Heart right ventricle (tissue), 16 donors: ENCODE measurements around the gene MRPL23. TPM values are rescaled to one million over a fixed set of nuclear protein-coding genes. Genes with fewer than 3 reads are reported as not detected.

Experiments used
- ATAC-seq, 8 donors: fragments of 200-7000 bp; cut with Tn5 transposase; one replicate each; pipeline ENCODE4 v1.9.1; 2020; ENCODE audit warnings: mild to moderate bottlenecking in 8 of 8, moderate library complexity in 8 of 8, moderate number of reproducible peaks in 1 of 8
- DNase-seq, 2 donors: peaks; one replicate each; pipeline ENCODE4 v3.0.0-alpha.2; 2020
- H3K27ac ChIP-seq, 10 donors: fragments of 200-600 bp; sonication (generic) in 2 of 10; one replicate each; pipeline versions ENCODE4 v1.5.0 to v1.8.0; 2020 to 2022; ENCODE audit warnings: mild to moderate bottlenecking in 3 of 10
- H3K27me3 ChIP-seq, 7 donors: fragments of 200-600 bp; one replicate each; pipeline ENCODE4 v1.8.0; 2021 to 2022; ENCODE audit warnings: mild to moderate bottlenecking in 2 of 7
- H3K36me3 ChIP-seq, 9 donors: fragments of 200-600 bp; sonication (generic) in 1 of 9; one replicate each; pipeline versions ENCODE4 v1.5.0 to v1.8.0; 2020 to 2022; ENCODE audit warnings: mild to moderate bottlenecking in 2 of 9
- H3K4me1 ChIP-seq, 9 donors: fragments of 200-600 bp; sonication (generic) in 1 of 9; one replicate each; pipeline versions ENCODE4 v1.5.0 to v1.8.0; 2020 to 2022; ENCODE audit warnings: mild to moderate bottlenecking in 4 of 9
- H3K4me3 ChIP-seq, 10 donors: fragments of 200-600 bp; sonication (generic) in 2 of 10; one replicate each; pipeline versions ENCODE4 v1.5.0 to v1.8.0; 2020 to 2022; ENCODE audit warnings: mild to moderate bottlenecking in 7 of 10, moderate library complexity in 2 of 10
- H3K9me3 ChIP-seq, 11 donors: fragments of 200-600 bp in 10 of 11; sonication (generic) in 2 of 11; one replicate each; pipeline versions ENCODE4 v1.5.0 to v1.8.0; 2013 to 2022; ENCODE audit warnings: mild to moderate bottlenecking in 2 of 11, control low read depth in 1 of 11, moderate library complexity in 1 of 11
- WGBS, 2 donors: extraction: QIAGEN DNeasy Blood & Tissue Kit; methylation state at CpG; one replicate each; pipeline ENCODE4 v1.1.7; 2013; ENCODE audit warnings: inconsistent platforms in 1 of 2; 5-methylcytosine and 5-hydroxymethylcytosine counted together
- intact Hi-C, 10 donors: fragments of 100-400 bp; cut with DNase I; formaldehyde crosslinking; loops; one replicate each; pipeline versions ENCODE4 v1.11.1 to v1.14.2; 2022
- polyA plus RNA-seq, 2 donors: library from polyadenylated mRNA; stranded (reverse); fragments of 200-250 nt; gene quantifications; one replicate each; pipeline ENCODE4 v1.2.3, GENCODE V29; 2013
- total RNA-seq, 10 donors: library from RNA; stranded (reverse); fragmentation: NEBNext Ultra II Directional in 3 of 10; extraction: Animal tissue kit (Norgen Biotek cat#: 25700) in 3 of 10; gene quantifications; one replicate each; pipeline versions ENCODE4 v1.2.1 to v1.2.4, GENCODE V29; 2021 to 2023
- TF ChIP-seq, protein P1 (sequence below), 9 donors: fragments of 200-600 bp; sonication (generic) in 2 of 9; IDR thresholded peaks; one replicate each; pipeline versions ENCODE4 v1.5.0 to v1.8.0; 2021 to 2022; ENCODE audit warnings: antibody characterized with exemption in 9 of 9, mild to moderate bottlenecking in 5 of 9, moderate library complexity in 1 of 9
- donor health status: Arrhythmogenic right ventricular cardiomyopathy.
- donor health status: ischemic (EF 13 %, LVEDD 7.1; RV severe dilation, severe dysfunction).
- donor health status: healthy with polysubstance abuse.
- donor health status: DM: no; HTN: yes; CAD: no.
- donor health status: DM: no; HTN: no; CAD: no.
- donor health status: ischemic (EF 25% LVEDD 6.9; RV normal size, moderate dysfunction).
- donor health status: ischemic (EF 25% LVEDD 5.7; RV mildly dilated, moderate dysfunction).
- donor health status: healthy.
- donor health status: DM: yes; HTN: yes; CAD: no.
- donor health status: Ischemic cardiomyopathy.
- donor health status: ischemic (EF 35%, LVEDD 5.7; RV mildly dilated, moderate dysfunction).
- donor health status: nonischemic (EF 11% LVEDD 7.7; RV severe dilation, severe dysfunction).
- donor health status: DM: yes; HTN: yes; CAD: no.
- donor health status: PGD.
- donor health status: ischemic (EF 29% LVEDD 5.4; RV normal size, mild dysfunction).
- donor health status: nonischemic (EF 23%, LVEDD 6.1; RV moderate dilation, normal function).

The MRPL23 gene
- total and polyA plus RNA-seq, 12 donors, result 45.9 to 356 (median 80.7) TPM

DNA sequence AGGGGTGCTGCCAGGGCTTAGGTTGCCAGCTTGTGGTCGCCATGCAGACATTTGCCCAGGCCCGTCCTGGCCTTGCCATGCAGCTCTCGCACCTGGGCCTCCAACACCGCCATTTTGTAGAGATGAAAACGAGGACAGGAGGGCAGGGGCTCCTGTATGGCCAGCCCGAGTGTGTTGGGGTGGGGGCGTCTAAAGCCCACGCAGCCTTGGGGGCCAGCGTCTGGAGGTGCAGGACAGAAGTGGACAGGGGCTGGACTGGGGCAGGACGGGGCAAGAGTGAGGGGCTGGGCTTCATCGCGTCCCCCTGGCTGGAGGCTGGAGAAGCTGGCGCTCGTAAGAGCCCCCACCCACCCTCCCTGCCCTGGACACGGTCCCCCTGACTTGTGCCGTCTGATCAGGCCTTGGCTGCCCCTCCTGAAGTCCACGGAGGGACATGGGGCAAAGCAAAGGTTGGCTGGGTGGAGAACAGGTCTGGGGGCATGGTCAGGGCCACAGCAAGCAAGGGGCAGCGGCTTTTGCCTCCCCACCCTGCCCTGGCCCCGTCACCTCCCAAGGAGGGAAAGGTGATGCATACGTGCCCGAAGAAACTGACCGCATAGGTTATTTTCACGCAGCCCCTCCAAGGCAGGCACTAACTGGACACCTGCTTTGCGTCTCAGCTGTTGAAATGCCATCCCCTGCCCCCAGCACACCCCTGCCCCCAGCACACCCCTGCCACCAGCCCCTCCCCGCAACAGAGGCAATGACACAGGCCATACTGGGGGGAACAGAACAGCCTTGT lies 26.8 kb upstream of the MRPL23 start:
- intact Hi-C loops, result loop anchor here in 2 of 10 donors (5.0 kb wide), 2 partner anchors 38 to 232 kb away; no protein-coding TSS in a partner anchor
- Histone ChIP-seq H3K9me3 (no peaks in the 10 kb centered on the region), H3K36me3 (no peaks in the 10 kb centered on the region), H3K4me3 (peak overlapping the region in 8 of 10 donors; percentile 22 to 53 (median 36)), H3K27me3 (no peaks in the 10 kb centered on the region), H3K4me1 (peaks cover 37 to 88% (median 59%) of the 10 kb centered on the region in 9 donors), H3K27ac (peak overlapping the region; percentile 68 to 94 (median 81))
- ATAC-seq (no peak), DNase-seq (no peak)
- WGBS, 2 donors, result 74 to 82% methylated on average over 25 of the region's 25 CpGs
- TF ChIP-seq, protein P1, sequence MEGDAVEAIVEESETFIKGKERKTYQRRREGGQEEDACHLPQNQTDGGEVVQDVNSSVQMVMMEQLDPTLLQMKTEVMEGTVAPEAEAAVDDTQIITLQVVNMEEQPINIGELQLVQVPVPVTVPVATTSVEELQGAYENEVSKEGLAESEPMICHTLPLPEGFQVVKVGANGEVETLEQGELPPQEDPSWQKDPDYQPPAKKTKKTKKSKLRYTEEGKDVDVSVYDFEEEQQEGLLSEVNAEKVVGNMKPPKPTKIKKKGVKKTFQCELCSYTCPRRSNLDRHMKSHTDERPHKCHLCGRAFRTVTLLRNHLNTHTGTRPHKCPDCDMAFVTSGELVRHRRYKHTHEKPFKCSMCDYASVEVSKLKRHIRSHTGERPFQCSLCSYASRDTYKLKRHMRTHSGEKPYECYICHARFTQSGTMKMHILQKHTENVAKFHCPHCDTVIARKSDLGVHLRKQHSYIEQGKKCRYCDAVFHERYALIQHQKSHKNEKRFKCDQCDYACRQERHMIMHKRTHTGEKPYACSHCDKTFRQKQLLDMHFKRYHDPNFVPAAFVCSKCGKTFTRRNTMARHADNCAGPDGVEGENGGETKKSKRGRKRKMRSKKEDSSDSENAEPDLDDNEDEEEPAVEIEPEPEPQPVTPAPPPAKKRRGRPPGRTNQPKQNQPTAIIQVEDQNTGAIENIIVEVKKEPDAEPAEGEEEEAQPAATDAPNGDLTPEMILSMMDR (IDR thresholded peaks at IDR 0.05), result no peak

DNA sequence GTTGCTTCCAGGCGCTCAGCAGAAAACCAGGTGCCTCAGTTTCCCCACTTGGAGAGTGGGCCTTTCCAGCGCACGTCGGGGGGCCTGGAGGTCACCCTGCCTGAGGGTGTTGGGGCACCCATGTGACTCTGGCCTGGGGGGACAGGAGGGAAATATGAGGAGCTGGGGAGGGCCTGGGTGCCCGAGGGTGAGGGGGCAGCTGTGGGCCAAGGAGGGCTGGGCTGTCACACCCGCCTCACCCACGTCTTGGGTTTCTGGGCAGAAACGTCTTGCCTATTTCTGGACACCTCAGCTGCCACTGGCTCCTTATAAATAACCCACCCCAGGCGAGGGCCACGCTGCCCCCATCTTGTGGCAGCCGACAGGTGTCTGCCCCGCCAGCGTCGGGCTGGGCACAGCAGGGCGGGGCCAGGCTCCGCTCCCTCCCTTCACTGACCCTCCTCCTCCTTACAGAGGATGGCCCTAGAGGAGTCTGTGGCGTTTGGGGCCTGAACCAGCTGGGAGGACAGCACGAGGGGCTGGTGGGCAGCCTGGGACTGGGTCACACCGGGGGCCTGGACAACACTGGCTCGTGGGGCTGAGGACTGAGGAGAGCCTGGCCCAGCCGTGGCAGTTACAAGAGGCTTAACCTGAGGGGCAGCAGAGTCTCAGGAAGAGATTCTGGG lies 26.1 kb upstream of the MRPL23 start:
- ATAC-seq (no peak), DNase-seq (no peak)
- Histone ChIP-seq H3K36me3 (no peaks in the 10 kb centered on the region), H3K9me3 (no peaks in the 10 kb centered on the region), H3K27me3 (no peaks in the 10 kb centered on the region), H3K4me1 (peaks cover 45 to 93% (median 62%) of the 10 kb centered on the region in 9 donors), H3K4me3 (peak overlapping the region in 8 of 10 donors; percentile 0 to 53 (median 36)), H3K27ac (peak overlapping the region; percentile 68 to 94 (median 81))
- TF ChIP-seq, protein P1 (IDR thresholded peaks at IDR 0.05), result no peak
- WGBS, 2 donors, result 59 to 77% methylated on average over 21 of the region's 21 CpGs
- intact Hi-C loops, result loop anchor here in 2 of 10 donors (5.0 kb wide), 2 partner anchors 39 to 231 kb away; no protein-coding TSS in a partner anchor

DNA sequence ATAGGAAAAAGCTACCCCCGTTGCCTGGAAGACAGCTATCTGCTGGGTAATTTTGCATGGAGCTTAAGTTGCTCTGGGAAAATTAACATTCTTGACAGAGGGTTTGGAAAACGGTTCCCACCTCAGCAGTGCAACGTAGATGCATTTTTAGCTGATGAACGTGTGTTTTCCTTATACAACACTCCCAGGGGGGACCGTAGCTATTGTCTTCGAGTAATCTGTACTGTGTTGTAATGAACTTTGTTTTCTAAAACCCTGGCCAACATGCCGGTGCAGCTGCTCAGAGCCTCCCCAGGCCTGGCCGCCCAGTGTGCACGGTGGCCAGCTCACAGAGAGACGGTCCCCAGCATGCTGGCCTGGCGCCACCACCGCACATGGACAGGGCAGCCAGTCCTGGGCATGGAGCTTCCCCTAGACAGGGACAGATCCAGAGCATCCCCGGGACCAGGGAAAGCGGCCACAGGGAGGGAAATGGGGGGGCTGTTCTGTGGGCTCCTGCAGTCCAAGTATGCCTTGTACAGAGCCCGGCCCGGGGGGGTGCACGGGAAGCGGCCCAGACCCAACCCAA lies 25.5 kb upstream of the MRPL23 start:
- intact Hi-C loops, result loop anchor here in 2 of 10 donors (5.0 kb wide), 2 partner anchors 39 to 231 kb away; no protein-coding TSS in a partner anchor
- no peaks in the 10 kb centered on the region for H3K36me3 ChIP-seq
- H3K9me3 ChIP-seq, result no peaks in the 10 kb centered on the region
- WGBS, 2 donors, result 41 to 42% methylated on average over 18 of the region's 18 CpGs
- DNase-seq (peak in 1 of 2 donors; percentile 67), ATAC-seq (peak in 7 of 8 donors; percentile 6 to 51 (median 40))
- H3K4me3 ChIP-seq, result peak overlapping the region in 7 of 10 donors; percentile 1 to 53 (median 37)
- H3K4me1 ChIP-seq, result peaks cover 43 to 93% (median 63%) of the 10 kb centered on the region in 9 donors
- TF ChIP-seq, protein P1 (IDR thresholded peaks at IDR 0.05), result no peak
- no peaks in the 10 kb centered on the region for H3K27me3 ChIP-seq
- peak overlapping the region; percentile 68 to 94 (median 81) for H3K27ac ChIP-seq
